Lower leg skin (tissue), 3 donors: ENCODE measurements around the gene UBAC2.

Experiments
- POLR2A ChIP-seq, 2 donors: fragments of 450-650 bp; IDR thresholded peaks; one replicate each; pipeline ENCODE4 v1.6.1; 2016 to 2017; ENCODE audit warnings: antibody characterized with exemption in 2 of 2, mild to moderate bottlenecking in 1 of 2, moderate library complexity in 1 of 2
- TF ChIP-seq, protein P1 (sequence below), 3 donors: fragments of 450-650 bp; IDR thresholded peaks; one replicate each; pipeline ENCODE4 v1.5.1; 2016; ENCODE audit warnings: antibody characterized with exemption in 3 of 3, mild to moderate bottlenecking in 3 of 3, moderate library complexity in 2 of 3

GRCh38 chr13:99294198-99294597 lies 93.5 kb downstream of the UBAC2 start:
- TF ChIP-seq POLR2A (IDR thresholded peaks at IDR 0.05), result no peak
- TF ChIP-seq, protein P1, sequence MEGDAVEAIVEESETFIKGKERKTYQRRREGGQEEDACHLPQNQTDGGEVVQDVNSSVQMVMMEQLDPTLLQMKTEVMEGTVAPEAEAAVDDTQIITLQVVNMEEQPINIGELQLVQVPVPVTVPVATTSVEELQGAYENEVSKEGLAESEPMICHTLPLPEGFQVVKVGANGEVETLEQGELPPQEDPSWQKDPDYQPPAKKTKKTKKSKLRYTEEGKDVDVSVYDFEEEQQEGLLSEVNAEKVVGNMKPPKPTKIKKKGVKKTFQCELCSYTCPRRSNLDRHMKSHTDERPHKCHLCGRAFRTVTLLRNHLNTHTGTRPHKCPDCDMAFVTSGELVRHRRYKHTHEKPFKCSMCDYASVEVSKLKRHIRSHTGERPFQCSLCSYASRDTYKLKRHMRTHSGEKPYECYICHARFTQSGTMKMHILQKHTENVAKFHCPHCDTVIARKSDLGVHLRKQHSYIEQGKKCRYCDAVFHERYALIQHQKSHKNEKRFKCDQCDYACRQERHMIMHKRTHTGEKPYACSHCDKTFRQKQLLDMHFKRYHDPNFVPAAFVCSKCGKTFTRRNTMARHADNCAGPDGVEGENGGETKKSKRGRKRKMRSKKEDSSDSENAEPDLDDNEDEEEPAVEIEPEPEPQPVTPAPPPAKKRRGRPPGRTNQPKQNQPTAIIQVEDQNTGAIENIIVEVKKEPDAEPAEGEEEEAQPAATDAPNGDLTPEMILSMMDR (IDR thresholded peaks at IDR 0.05), result no peak
